Lower leg skin (tissue), 4 donors: ENCODE data around the gene SUGCT. TPM values are rescaled to one million over a fixed set of nuclear protein-coding genes. Genes with fewer than 3 reads are reported as not detected.

Source experiments
- DNase-seq, 2 donors: peaks; one replicate each; pipeline ENCODE4 v3.0.0-alpha.2; 2019; ENCODE audit warnings: low spot score in 2 of 2
- H3K4me3 ChIP-seq: fragments of 200-600 bp; sonication (generic); 2 replicates; pipeline ENCODE4 v1.5.1; 2017; ENCODE audit warnings: mild to moderate bottlenecking, low read depth; ENCODE audit not compliant: poor library complexity, severe bottlenecking
- POLR2A ChIP-seq, 2 donors: fragments of 450-650 bp; IDR thresholded peaks; one replicate each; pipeline ENCODE4 v1.6.1; 2016 to 2017; ENCODE audit warnings: antibody characterized with exemption in 2 of 2, mild to moderate bottlenecking in 1 of 2, moderate library complexity in 1 of 2
- WGBS, 2 donors: methylation state at CpG; one replicate each; pipeline ENCODE4 v1.1.5; 2018; 5-methylcytosine and 5-hydroxymethylcytosine counted together
- intact Hi-C: fragments of 100-400 bp; cut with DNase I; formaldehyde crosslinking; loops from one replicate; pipeline ENCODE4 v1.15.0; 2023; ENCODE audit warnings: low total_unique reads
- total RNA-seq, 4 donors: library from RNA; depleted of rRNA; stranded (reverse); fragments of >200 nt; gene quantifications; one replicate each; pipeline ENCODE4 v1.1.0, GENCODE V29; 2016
- TF ChIP-seq, protein P1 (sequence below), 3 donors: fragments of 450-650 bp; IDR thresholded peaks; one replicate each; pipeline ENCODE4 v1.5.1; 2016; ENCODE audit warnings: antibody characterized with exemption in 3 of 3, mild to moderate bottlenecking in 3 of 3, moderate library complexity in 2 of 3

Gene SUGCT
- total RNA-seq, 4 donors from 2014 or later: 0.49 to 1.6 (median 0.59) TPM; not detected in 1

DNA sequence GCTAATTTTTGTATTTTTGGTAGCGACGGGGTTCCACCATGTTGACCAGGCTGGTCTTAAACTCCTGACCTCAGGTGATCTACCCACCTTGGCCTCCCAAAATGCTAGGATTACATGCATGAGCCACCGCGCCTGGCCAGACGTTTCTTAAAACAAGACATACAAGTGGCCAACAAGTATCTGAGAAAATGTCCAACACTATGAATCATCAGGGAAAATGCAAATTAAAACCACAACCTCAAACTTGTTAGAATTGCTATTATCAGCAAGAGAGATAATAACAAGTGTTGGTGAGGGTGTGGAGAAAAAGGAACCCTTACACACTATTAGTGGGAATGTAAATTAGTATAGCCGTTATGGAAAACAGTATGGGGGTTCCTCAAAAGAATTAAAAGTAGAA, 148.6 kb downstream of the SUGCT start:
- no peak overlapping the region for H3K4me3 ChIP-seq
- WGBS, 2 donors: 78 to 83% methylated on average over 6 of the region's 6 CpGs
- DNase-seq: no peak
- intact Hi-C loops: no loop called here
- TF ChIP-seq, protein P1, sequence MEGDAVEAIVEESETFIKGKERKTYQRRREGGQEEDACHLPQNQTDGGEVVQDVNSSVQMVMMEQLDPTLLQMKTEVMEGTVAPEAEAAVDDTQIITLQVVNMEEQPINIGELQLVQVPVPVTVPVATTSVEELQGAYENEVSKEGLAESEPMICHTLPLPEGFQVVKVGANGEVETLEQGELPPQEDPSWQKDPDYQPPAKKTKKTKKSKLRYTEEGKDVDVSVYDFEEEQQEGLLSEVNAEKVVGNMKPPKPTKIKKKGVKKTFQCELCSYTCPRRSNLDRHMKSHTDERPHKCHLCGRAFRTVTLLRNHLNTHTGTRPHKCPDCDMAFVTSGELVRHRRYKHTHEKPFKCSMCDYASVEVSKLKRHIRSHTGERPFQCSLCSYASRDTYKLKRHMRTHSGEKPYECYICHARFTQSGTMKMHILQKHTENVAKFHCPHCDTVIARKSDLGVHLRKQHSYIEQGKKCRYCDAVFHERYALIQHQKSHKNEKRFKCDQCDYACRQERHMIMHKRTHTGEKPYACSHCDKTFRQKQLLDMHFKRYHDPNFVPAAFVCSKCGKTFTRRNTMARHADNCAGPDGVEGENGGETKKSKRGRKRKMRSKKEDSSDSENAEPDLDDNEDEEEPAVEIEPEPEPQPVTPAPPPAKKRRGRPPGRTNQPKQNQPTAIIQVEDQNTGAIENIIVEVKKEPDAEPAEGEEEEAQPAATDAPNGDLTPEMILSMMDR (IDR thresholded peaks at IDR 0.05): no peak
- TF ChIP-seq POLR2A (IDR thresholded peaks at IDR 0.05): no peak

DNA sequence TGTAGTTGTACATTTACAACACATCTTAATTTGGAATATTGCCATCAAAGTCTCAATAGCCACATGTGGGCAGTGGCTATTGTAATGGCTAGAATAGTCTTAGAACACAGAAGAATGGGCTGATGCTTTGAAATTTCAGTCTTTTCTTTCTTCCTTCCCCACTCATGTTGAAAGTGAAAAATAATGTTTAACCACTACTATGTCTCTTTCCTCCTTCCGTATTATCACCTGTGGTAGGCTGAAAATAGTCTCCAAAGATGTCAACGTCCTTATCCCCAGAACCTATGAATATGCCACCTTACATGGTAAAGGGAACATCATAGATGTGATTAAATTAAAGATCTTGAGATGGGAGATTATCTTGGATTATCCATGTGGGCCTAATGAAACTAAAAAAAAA, 154.0 kb downstream of the SUGCT start:
- H3K4me3 ChIP-seq: no peak overlapping the region
- TF ChIP-seq, protein P1 (IDR thresholded peaks at IDR 0.05): no peak
- TF ChIP-seq POLR2A (IDR thresholded peaks at IDR 0.05): no peak
- DNase-seq: no peak
- 79 to 81% methylated on average over 2 of the region's 2 CpGs for WGBS, 2 donors
- intact Hi-C loops: no loop called here

DNA sequence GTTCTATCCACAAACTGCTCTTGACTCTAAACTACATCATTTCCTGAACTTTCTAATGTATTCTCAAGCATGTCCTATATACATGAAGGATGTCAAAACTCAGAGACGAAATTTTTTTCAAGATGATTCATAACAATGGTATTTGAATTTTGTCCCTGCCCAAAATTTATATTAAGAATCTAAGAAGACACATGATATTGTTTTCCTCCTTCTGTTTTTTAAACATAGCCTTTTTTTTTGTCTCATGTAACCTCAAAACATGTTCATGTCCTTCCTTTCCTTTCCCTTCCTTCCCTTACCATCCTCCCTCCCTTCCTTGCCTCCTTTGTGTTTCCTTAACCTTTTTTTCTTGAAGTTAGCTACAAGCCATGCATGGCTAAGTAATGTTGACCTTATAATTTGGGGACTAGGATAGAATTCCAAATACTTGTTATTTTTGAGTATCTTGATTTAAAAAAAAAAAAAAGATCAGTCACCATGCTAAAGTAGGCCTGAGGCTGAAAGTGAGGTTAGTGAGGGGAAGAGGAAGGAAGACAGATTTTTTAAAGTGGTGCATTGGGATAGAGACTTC, 163.0 kb downstream of the SUGCT start:
- DNase-seq: no peak
- WGBS, 2 donors: 31 to 49% methylated on average over 1 of the region's 1 CpG
- TF ChIP-seq, protein P1 (IDR thresholded peaks at IDR 0.05): no peak
- TF ChIP-seq POLR2A (IDR thresholded peaks at IDR 0.05): no peak
- intact Hi-C loops: no loop called here
- H3K4me3 ChIP-seq: no peak overlapping the region

DNA sequence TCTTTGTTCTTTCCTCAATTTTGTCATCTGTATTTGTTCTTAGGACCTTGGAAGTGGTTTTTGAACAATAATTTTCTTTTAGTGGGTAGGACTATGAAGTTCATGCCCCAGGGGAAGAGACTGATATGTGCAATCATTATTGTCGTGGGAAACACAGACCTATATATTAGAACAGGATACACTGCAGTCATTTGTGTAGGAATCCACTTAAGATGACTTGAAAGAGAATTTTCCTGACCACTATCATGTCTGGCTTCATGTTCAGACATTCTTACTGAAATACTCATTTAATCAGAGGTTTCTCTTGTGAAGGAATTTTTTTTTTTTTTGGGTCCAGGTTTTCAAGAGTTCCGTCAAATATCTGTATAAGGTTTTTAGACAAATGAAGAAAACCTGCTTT, 163.6 kb downstream of the SUGCT start:
- intact Hi-C loops: no loop called here
- TF ChIP-seq POLR2A (IDR thresholded peaks at IDR 0.05): no peak
- TF ChIP-seq, protein P1 (IDR thresholded peaks at IDR 0.05): no peak
- 55 to 66% methylated on average over 2 of the region's 2 CpGs for WGBS, 2 donors
- H3K4me3 ChIP-seq: no peak overlapping the region
- DNase-seq: no peak

DNA sequence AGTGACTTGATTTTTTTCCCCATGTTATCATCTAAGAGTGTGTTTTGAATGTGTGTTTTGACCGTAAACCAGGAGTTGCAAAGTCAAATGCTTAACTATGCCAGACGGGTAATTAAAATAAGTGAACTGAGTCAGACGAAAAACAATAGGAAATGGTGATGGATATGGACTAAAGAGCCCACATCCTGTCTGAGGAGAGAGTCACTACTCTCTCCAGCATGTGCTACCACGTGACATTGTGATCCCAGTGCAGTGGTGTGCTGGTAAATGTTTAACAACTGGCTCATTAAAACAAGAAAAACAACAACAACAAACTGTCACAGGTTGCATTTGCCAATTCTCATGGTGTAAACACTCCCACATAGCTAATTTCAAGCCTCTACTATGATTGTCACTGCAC, 164.3 kb downstream of the SUGCT start:
- no peak for DNase-seq
- H3K4me3 ChIP-seq: no peak overlapping the region
- TF ChIP-seq, protein P1 (IDR thresholded peaks at IDR 0.05): no peak
- no peak for TF ChIP-seq POLR2A (IDR thresholded peaks at IDR 0.05)
- 73 to 81% methylated on average over 4 of the region's 4 CpGs for WGBS, 2 donors
- intact Hi-C loops: no loop called here

DNA sequence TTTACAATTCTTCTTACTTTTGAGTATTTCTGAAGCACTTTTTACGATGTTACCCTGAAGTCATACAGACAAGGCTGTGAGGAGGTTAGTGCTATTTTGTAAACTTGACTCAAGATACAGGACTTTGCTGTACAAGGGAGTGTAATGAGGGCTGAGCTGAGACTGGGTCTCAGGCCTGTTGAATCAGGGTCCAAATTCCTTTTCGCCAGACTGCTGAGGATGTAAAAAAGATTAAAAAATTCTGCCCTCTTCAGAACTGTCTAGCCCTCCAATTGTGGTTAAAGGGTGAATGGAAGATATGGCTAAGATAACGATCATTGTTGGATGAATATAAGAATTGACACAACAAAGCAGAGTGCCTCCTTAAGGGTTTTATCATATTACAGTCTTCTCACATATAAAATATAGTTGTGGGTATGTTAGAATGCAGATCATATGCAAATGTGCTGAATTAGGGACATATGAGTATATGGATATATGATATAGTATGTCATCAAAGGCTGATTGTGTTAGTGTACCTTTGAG, 165.4 kb downstream of the SUGCT start:
- intact Hi-C loops: no loop called here
- DNase-seq: no peak
- TF ChIP-seq POLR2A (IDR thresholded peaks at IDR 0.05): no peak
- TF ChIP-seq, protein P1 (IDR thresholded peaks at IDR 0.05): no peak
- no peak overlapping the region for H3K4me3 ChIP-seq
- 81% methylated on average over 3 of the region's 3 CpGs for WGBS, 2 donors
